Adrenal gland (tissue), 12 donors: Measurements from ENCODE around the gene ANKRD23. TPM values are rescaled to one million over a fixed set of nuclear protein-coding genes. Genes with fewer than 3 reads are reported as not detected.

ENCODE experiments used
- DNase-seq, 7 donors: peaks; one replicate each; pipeline ENCODE4 v3.0.0-alpha.2; 2019 to 2020
- H3K27ac ChIP-seq, 5 donors: fragments of 200-600 bp; sonication (generic) in 4 of 5; 1 replicate in 3 of 5; 2 replicates in 2 of 5; pipeline versions ENCODE4 v1.5.1 to v1.8.0; 2016 to 2020; ENCODE audit warnings: mild to moderate bottlenecking in 1 of 5
- H3K27me3 ChIP-seq: fragments of 200-600 bp; 2 replicates; pipeline ENCODE4 v1.8.0; 2021
- H3K36me3 ChIP-seq, 2 donors: fragments of 200-600 bp; replicated peaks in 1 of 2; 1 replicate in 1 of 2; 2 replicates in 1 of 2; pipeline versions ENCODE4 v1.5.1 to v1.8.0; 2018 to 2022
- H3K4me1 ChIP-seq, 2 donors: fragments of 200-600 bp; replicated peaks in 1 of 2; 1 replicate in 1 of 2; 2 replicates in 1 of 2; pipeline versions ENCODE4 v1.5.1 to v1.8.0; 2018 to 2021
- H3K4me3 ChIP-seq, 4 donors: fragments of 200-600 bp; sonication (generic) in 3 of 4; one replicate each; pipeline ENCODE4 v1.5.1; 2016 to 2018
- H3K9me3 ChIP-seq, 3 donors: fragments of 200-600 bp; sonication (generic) in 1 of 3; replicated peaks in 1 of 3; 1 replicate in 2 of 3; 2 replicates in 1 of 3; pipeline versions ENCODE4 v1.5.1 to v1.8.0; 2016 to 2021
- POLR2A ChIP-seq, 2 donors: fragments of 450-650 bp; IDR thresholded peaks; one replicate each; pipeline ENCODE4 v1.6.1; 2017; ENCODE audit warnings: antibody characterized with exemption in 2 of 2, mild to moderate bottlenecking in 2 of 2, moderate library complexity in 1 of 2
- WGBS, 4 donors: extraction: QIAGEN DNeasy Blood & Tissue Kit in 2 of 4; methylation state at CpG; one replicate each; pipeline versions ENCODE4 v1.1.5 to v1.1.7; 2013 to 2017; 5-methylcytosine and 5-hydroxymethylcytosine counted together
- intact Hi-C, 2 donors: fragments of 100-400 bp; cut with DNase I; formaldehyde crosslinking; loops; one replicate each; pipeline versions ENCODE4 v1.14.1 to v1.15.0; 2022 to 2023
- polyA plus RNA-seq, 3 donors: library from polyadenylated mRNA; stranded (reverse); fragments of 200-250 nt in 2 of 3; fragments of 350-450 nt in 1 of 3; fragmentation: Illumina TruSeq in 1 of 3; extraction: RNeasy Lipid Tissue Mini Kit (QIAGEN cat#74804) in 1 of 3; gene quantifications; one replicate each; pipeline ENCODE4 v1.2.3, GENCODE V29; 2013 to 2014
- total RNA-seq, 9 donors: library from RNA; depleted of rRNA in 4 of 9; stranded (reverse); fragments of >200 nt in 4 of 9; fragments of 120-200 nt in 1 of 9; fragmentation: NEBNext Ultra II Directional in 1 of 9; extraction: Animal tissue kit (Norgen Biotek cat#: 25700) in 1 of 9; gene quantifications; one replicate each; pipeline versions ENCODE4 v1.1.0 to v1.2.4, GENCODE V29; 2013 to 2023
- TF ChIP-seq, protein P1 (sequence below), 6 experiments: fragments of 450-650 bp in 4 of 6; fragments of 200-600 bp in 2 of 6; sonication (generic) in 1 of 6; IDR thresholded peaks; 1 replicate in 5 of 6; 2 replicates in 1 of 6; pipeline versions ENCODE4 v1.5.1 to v1.8.0; 2016 to 2021; ENCODE audit warnings: antibody characterized with exemption in 6 of 6, mild to moderate bottlenecking in 2 of 6, moderate library complexity in 1 of 6
- donor health status: healthy with polysubstance abuse.
- donor health status: Bipolar disorder and iron deficiency.
- donor health status: DM: yes; HTN: yes; CAD: no.
- donor health status: DM: no; HTN: no; CAD: no.
- donor health status: DM: no; HTN: no; CAD: no.
- donor health status: DM: yes; HTN: yes; CAD: no.

ANKRD23 gene
- total and polyA plus RNA-seq, 12 donors = 1.1 to 10.6 (median 3.8) TPM

DNA sequence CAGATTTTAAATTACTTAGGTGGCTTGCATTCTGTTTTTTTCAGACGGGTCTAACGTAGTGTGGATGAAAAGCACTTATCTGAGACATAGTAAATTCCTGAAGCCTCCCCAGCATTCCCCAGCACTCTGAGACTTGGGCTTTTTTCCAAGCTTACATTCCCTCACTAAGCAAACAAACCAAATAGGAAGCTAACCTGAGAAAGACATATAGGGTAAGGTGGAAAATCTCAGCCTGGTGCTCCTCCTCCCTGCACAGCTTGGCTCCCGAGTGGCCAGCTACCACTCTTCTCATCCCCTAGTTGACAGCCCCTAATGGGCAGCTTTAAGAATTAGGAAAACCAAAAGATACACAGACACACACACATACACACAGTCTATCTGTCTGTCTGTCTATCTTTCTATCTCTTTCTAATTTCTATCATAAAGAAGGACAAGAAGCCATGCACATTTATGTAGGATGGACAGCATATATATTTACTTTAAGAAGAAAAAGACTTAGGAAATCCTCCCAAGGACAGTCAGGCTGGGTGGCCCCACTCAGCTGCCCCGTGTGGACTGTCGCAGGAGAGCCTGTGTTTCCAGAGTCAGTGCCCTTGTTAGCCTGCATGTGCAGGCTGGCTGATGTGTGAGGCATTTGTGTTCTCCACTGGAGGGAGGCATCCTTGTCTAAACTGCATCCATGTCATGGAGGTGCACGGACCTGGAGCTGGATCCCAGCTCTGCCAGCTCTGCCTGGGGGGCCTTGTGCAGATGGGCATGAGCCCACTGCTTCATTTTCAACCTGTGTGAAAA is 19.5 kb downstream of the ANKRD23 start:
- DNase-seq = no peak
- H3K27ac ChIP-seq = no peak overlapping the region
- no peak for TF ChIP-seq POLR2A (IDR thresholded peaks at IDR 0.05)
- TF ChIP-seq, protein P1, sequence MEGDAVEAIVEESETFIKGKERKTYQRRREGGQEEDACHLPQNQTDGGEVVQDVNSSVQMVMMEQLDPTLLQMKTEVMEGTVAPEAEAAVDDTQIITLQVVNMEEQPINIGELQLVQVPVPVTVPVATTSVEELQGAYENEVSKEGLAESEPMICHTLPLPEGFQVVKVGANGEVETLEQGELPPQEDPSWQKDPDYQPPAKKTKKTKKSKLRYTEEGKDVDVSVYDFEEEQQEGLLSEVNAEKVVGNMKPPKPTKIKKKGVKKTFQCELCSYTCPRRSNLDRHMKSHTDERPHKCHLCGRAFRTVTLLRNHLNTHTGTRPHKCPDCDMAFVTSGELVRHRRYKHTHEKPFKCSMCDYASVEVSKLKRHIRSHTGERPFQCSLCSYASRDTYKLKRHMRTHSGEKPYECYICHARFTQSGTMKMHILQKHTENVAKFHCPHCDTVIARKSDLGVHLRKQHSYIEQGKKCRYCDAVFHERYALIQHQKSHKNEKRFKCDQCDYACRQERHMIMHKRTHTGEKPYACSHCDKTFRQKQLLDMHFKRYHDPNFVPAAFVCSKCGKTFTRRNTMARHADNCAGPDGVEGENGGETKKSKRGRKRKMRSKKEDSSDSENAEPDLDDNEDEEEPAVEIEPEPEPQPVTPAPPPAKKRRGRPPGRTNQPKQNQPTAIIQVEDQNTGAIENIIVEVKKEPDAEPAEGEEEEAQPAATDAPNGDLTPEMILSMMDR (IDR thresholded peaks at IDR 0.05) = no peak
- H3K9me3 ChIP-seq = no peaks in the 10 kb centered on the region
- 63 to 76% (median 68%) methylated on average over 6 of the region's 6 CpGs for WGBS, 4 donors
- peaks cover 0 to 20% of the 10 kb centered on the region in 2 donors for H3K4me1 ChIP-seq
- H3K36me3 ChIP-seq = peaks cover 0 to 52% of the 10 kb centered on the region in 2 donors
- intact Hi-C loops = no loop called here
- no peaks in the 10 kb centered on the region for H3K27me3 ChIP-seq
- H3K4me3 ChIP-seq = no peak overlapping the region

DNA sequence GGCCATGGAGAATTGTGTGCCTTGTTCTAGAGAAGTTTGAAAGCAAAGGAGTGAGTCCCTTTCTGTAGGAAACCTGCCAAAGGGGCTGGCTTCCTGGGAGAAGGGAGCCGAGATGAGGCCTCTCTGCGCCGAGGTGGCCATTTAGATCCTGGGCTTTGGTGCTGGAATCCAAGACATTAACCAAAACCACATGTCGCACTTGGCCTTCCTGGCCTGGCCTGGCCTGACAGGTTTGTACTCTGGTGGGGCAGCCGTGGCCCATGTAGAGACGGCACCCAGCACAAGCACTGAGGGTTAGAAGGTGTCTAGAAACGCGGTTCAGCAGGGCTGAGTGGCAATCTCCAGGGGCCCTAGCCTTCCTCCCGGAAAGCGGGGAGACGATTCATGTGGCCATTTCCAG is 20.6 kb downstream of the ANKRD23 start:
- no peak for DNase-seq
- 78 to 89% (median 88%) methylated on average over 9 to 11 of the region's 11 CpGs for WGBS, 4 donors
- TF ChIP-seq POLR2A (IDR thresholded peaks at IDR 0.05) = no peak
- Histone ChIP-seq H3K4me3 (no peak overlapping the region), H3K27ac (no peak overlapping the region), H3K9me3 (no peaks in the 10 kb centered on the region), H3K4me1 (peaks cover 6 to 30% of the 10 kb centered on the region in 2 donors), H3K27me3 (no peaks in the 10 kb centered on the region), H3K36me3 (peaks cover 0 to 41% of the 10 kb centered on the region in 2 donors)
- intact Hi-C loops = no loop called here

GRCh38 chr2:96822786-96823185 is 21.0 kb downstream of the ANKRD23 start:
- Histone ChIP-seq H3K27me3 (no peaks in the 10 kb centered on the region), H3K4me1 (peaks cover 10 to 35% of the 10 kb centered on the region in 2 donors), H3K27ac (no peak overlapping the region), H3K36me3 (peaks cover 0 to 37% of the 10 kb centered on the region in 2 donors), H3K9me3 (no peaks in the 10 kb centered on the region), H3K4me3 (no peak overlapping the region)
- intact Hi-C loops = no loop called here
- WGBS, 4 donors = 56 to 71% (median 63%) methylated on average over 4 of the region's 4 CpGs
- TF ChIP-seq POLR2A (IDR thresholded peaks at IDR 0.05) = no peak
- TF ChIP-seq, protein P1 (IDR thresholded peaks at IDR 0.05) = no peak
- DNase-seq = no peak

GRCh38 chr2:96821113-96821675 is 22.6 kb downstream of the ANKRD23 start:
- Histone ChIP-seq H3K9me3 (no peaks in the 10 kb centered on the region), H3K27ac (no peak overlapping the region), H3K4me1 (peaks cover 18 to 43% of the 10 kb centered on the region in 2 donors), H3K4me3 (no peak overlapping the region), H3K36me3 (peaks cover 0 to 22% of the 10 kb centered on the region in 2 donors), H3K27me3 (no peaks in the 10 kb centered on the region)
- DNase-seq = no peak
- TF ChIP-seq POLR2A (IDR thresholded peaks at IDR 0.05) = no peak
- TF ChIP-seq, protein P1 (IDR thresholded peaks at IDR 0.05) = no peak
- intact Hi-C loops = no loop called here
- WGBS, 4 donors = 72 to 84% (median 78%) methylated on average over 11 of the region's 11 CpGs
